Skin epidermis (tissue), 12 donors: ENCODE measurements around the gene PPP1R9A.
A peak's percentile ranks its signal among the peaks of the same experiment; 100 is the strongest.

ENCODE experiments used
- H3K27ac ChIP-seq, 21 experiments: fragments of 200-600 bp; sonication (generic) in 11 of 21; one replicate each; pipeline ENCODE4 v1.5.0; 2020; ENCODE audit warnings: mild to moderate bottlenecking in 3 of 21, inconsistent platforms in 2 of 21, moderate library complexity in 2 of 21
- H3K4me3 ChIP-seq, 7 experiments: fragments of 200-600 bp; sonication (generic) in 2 of 7; one replicate each; pipeline ENCODE4 v1.5.0; 2020; ENCODE audit warnings: inconsistent platforms in 2 of 7, mild to moderate bottlenecking in 2 of 7, moderate library complexity in 1 of 7

The PPP1R9A gene

GRCh38 chr7:94908323-94909178 is 1.2 kb downstream of the PPP1R9A start:
- Histone ChIP-seq H3K4me3 (peak overlapping the region; percentile 14 to 41 (median 19)), H3K27ac (peak overlapping the region in 4 of 21 experiments; percentile 6 to 56 (median 42))

GRCh38 chr7:94909179-94909466 is 1.7 kb downstream of the PPP1R9A start:
- H3K27ac ChIP-seq = no peak overlapping the region
- H3K4me3 ChIP-seq = peak overlapping the region in 1 of 7 experiments; percentile 41

GRCh38 chr7:94912085-94912484 is 4.7 kb downstream of the PPP1R9A start:
- Histone ChIP-seq H3K4me3 (no peak overlapping the region), H3K27ac (no peak overlapping the region)

GRCh38 chr7:94913391-94913790 is 6.0 kb downstream of the PPP1R9A start:
- Histone ChIP-seq H3K27ac (no peak overlapping the region), H3K4me3 (no peak overlapping the region)

GRCh38 chr7:94921911-94922310 is 14.5 kb downstream of the PPP1R9A start:
- Histone ChIP-seq H3K4me3 (no peak overlapping the region), H3K27ac (no peak overlapping the region)

GRCh38 chr7:94922457-94922856 is 15.1 kb downstream of the PPP1R9A start:
- H3K27ac ChIP-seq = no peak overlapping the region
- H3K4me3 ChIP-seq = no peak overlapping the region

GRCh38 chr7:94923412-94923811 is 16.0 kb downstream of the PPP1R9A start:
- Histone ChIP-seq H3K4me3 (no peak overlapping the region), H3K27ac (no peak overlapping the region)

DNA sequence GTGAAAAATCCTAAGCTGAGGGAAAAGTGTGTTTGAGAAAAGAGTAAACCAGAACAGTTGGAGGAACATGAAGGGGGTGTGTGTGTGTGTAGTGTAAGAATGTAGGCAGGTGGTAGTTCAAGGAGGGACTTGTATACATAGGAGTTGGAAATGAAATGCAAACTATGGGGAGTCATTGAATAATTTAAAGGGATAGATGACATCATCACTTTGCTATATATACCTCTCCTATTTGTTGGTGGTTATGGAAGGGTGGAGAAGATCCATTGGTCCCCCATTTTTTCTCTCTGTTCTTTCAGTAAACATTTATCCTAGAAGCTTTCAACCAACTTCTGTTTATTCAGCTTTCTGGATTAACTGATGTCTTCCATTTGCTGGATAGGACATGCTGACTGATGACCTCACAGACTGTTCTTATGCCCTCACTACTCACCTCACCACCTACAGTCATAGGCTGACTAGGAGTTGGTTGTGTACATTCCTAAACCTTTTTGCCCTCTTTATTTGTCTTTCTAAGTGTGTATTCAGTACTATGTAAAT is 20.8 kb downstream of the PPP1R9A start:
- Histone ChIP-seq H3K4me3 (no peak overlapping the region), H3K27ac (no peak overlapping the region)

- no peak overlapping the region for H3K4me3 ChIP-seq
- no peak overlapping the region for H3K27ac ChIP-seq
These were observed 26.0 kb downstream of the PPP1R9A start for GRCh38 chr7:94933256-94933990.

DNA sequence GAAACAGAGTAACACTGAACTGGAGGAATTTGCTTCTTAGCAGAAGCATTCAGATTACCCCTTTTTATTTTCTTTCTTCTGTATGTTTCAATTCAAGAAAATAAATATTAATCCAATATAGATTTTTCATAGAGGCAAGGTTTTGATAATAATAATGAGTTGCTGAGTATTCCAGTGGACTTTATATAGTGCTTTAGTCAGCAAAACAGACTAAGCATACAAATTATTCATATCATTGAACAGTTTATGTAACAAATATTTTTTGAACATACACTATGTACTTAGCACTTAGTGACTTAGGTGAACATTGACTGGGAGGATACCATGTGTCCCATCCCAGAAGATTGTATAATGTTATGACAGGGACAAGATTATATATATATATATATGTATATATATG is 32.0 kb downstream of the PPP1R9A start:
- no peak overlapping the region for H3K27ac ChIP-seq
- H3K4me3 ChIP-seq = no peak overlapping the region

- H3K4me3 ChIP-seq = no peak overlapping the region
- H3K27ac ChIP-seq = no peak overlapping the region
These were observed 32.8 kb downstream of the PPP1R9A start for GRCh38 chr7:94940241-94940640.

GRCh38 chr7:94941844-94942632 is 34.6 kb downstream of the PPP1R9A start:
- H3K27ac ChIP-seq = no peak overlapping the region
- H3K4me3 ChIP-seq = no peak overlapping the region

GRCh38 chr7:94943134-94943533 is 35.7 kb downstream of the PPP1R9A start:
- Histone ChIP-seq H3K4me3 (no peak overlapping the region), H3K27ac (no peak overlapping the region)

GRCh38 chr7:94949532-94949931 is 42.1 kb downstream of the PPP1R9A start:
- Histone ChIP-seq H3K4me3 (no peak overlapping the region), H3K27ac (no peak overlapping the region)

DNA sequence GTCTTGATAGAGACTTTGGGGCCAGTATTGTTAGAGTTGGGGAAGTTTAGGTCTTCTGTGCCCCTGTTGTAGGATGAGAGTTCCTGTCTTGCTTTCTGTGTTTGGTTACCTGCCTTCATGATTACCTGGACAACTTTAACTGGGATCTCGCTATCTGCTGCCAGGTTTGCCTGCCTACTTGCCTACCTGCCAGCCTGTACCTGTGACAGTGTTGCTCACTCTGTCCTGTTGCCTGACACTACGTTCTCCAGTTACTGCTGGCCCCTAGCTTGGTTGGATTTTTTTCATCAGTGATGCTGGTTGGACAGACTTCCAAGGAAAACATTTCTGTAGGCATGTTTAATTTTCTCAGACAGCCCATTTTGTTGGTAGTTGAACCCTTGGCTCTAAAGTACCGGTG is 48.4 kb downstream of the PPP1R9A start:
- H3K4me3 ChIP-seq = no peak overlapping the region
- H3K27ac ChIP-seq = no peak overlapping the region

DNA sequence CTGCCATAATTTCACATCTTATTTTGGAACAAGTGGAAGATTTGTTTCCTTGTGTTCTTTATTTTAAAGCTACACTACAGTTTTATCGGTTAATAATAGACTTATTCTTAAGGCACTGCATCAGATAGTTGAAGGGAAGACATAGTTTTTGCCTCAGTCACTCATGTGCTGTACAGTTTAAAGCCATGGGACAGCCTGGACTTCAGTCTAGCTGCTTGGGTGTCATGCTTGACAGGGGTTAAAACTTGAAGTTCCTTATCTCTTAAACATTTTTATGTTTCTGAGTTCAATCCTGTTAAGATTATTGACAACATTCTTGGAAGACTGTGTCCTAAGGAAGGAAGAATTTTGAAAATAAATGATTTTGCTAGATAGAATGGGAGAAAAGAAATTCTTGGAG is 49.7 kb downstream of the PPP1R9A start:
- Histone ChIP-seq H3K27ac (no peak overlapping the region), H3K4me3 (no peak overlapping the region)

GRCh38 chr7:94962661-94963060 is 55.3 kb downstream of the PPP1R9A start:
- Histone ChIP-seq H3K4me3 (no peak overlapping the region), H3K27ac (no peak overlapping the region)

- Histone ChIP-seq H3K27ac (no peak overlapping the region), H3K4me3 (no peak overlapping the region)
These were observed 62.2 kb downstream of the PPP1R9A start for GRCh38 chr7:94969434-94970084.

DNA sequence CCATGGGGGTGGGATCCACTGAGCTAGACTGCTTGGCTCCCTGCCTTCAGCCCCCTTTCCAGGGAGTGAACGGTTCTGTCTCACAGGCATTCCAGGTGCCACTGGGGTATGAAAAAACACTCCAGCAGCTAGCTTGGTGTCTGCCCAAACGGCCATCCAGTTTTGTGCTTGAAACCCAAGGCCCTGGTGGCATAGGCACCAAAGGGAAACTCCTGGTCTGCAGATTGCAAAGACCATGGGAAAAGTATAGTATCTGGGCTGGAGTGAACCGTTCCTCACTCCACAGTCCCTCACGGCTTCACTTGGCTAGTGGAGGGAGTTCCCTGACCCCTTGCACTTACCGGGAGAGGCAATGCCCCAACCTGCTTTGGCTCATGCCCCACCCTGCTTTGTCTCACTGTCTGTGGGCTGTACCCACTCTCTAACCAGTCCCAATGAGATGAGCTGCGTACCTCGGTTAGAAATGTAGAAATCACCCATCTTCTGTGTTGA is 62.7 kb downstream of the PPP1R9A start:
- Histone ChIP-seq H3K4me3 (no peak overlapping the region), H3K27ac (no peak overlapping the region)
